OCI-LY1 (cell line): ENCODE measurements around the gene NPAS4.

Source experiments
- EZH2 ChIP-seq: fragments of 200-600 bp; sonication (generic), shearing (Covaris generic); IDR thresholded peaks from 2 replicates; pipeline ENCODE4 v1.8.0; 2017; ENCODE audit warnings: borderline replicate concordance, mixed run types, mild to moderate bottlenecking, antibody characterized with exemption, low read length, moderate library complexity, mixed read lengths
- TF ChIP-seq, protein P1 (sequence below): fragments of 200-600 bp; sonication (generic), shearing (Covaris generic); IDR thresholded peaks from 2 replicates; pipeline ENCODE4 v1.5.1; 2017; ENCODE audit warnings: mild to moderate bottlenecking, antibody characterized with exemption, low read length, moderate library complexity, mixed read lengths

DNA sequence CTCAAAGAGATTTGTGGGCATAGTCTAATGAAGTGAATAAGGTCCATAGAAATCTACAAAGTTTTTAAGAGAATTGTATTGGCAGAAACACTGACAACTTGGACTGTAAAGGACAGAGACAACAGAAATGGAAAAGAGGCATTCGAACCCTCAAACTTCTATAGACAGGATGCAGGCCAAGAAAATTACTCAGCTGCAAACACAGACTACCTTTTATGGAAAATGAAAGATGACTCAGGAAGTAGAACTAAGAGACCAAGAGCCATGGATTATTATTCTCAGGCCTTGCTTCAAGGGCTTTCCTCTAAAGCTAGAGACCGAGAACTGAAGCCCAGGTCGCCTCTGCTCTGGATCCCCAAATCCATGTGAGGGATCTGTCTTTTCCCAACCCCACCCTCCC lies 42.1 kb downstream of the NPAS4 start:
- TF ChIP-seq EZH2: no peak
- TF ChIP-seq, protein P1, sequence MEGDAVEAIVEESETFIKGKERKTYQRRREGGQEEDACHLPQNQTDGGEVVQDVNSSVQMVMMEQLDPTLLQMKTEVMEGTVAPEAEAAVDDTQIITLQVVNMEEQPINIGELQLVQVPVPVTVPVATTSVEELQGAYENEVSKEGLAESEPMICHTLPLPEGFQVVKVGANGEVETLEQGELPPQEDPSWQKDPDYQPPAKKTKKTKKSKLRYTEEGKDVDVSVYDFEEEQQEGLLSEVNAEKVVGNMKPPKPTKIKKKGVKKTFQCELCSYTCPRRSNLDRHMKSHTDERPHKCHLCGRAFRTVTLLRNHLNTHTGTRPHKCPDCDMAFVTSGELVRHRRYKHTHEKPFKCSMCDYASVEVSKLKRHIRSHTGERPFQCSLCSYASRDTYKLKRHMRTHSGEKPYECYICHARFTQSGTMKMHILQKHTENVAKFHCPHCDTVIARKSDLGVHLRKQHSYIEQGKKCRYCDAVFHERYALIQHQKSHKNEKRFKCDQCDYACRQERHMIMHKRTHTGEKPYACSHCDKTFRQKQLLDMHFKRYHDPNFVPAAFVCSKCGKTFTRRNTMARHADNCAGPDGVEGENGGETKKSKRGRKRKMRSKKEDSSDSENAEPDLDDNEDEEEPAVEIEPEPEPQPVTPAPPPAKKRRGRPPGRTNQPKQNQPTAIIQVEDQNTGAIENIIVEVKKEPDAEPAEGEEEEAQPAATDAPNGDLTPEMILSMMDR: no peak
